ENCODE results near the gene EPB42. TPM values are rescaled to one million over a fixed set of nuclear protein-coding genes. Genes with fewer than 3 reads are reported as not detected.

The EPB42 gene
- total and polyA plus RNA-seq, 8 donors: 1.3 TPM; not detected in 7

- Histone ChIP-seq H3K27me3 (no peaks in the 10 kb centered on the region), H3K4me1 (peaks cover 0 to 5% (median 2%) of the 10 kb centered on the region in 4 donors), H3K4me3 (no peak overlapping the region), H3K27ac (no peak overlapping the region), H3K36me3 (no peaks in the 10 kb centered on the region), H3K9me3 (no peaks in the 10 kb centered on the region)
- WGBS, 5 donors: 84 to 88% (median 87%) methylated on average over 8 of the region's 8 CpGs
- no peak for DNase-seq
- TF ChIP-seq POLR2A (IDR thresholded peaks at IDR 0.05) (no peak), CTCF (IDR thresholded peaks at IDR 0.05) (no peak), EP300 (IDR thresholded peaks at IDR 0.05) (no peak)
- intact Hi-C loops (cut with DNase I; ENCODE audit: low total_unique reads): no loop called here
These were observed 30.5 kb upstream of the EPB42 start for GRCh38 chr15:43251185-43251870.

GRCh38 chr15:43250785-43251184 lies 30.0 kb upstream of the EPB42 start:
- no peak for TF ChIP-seq POLR2AphosphoS5 (IDR thresholded peaks at IDR 0.05)
- TF ChIP-seq CTCF (IDR thresholded peaks at IDR 0.05): no peak
- no peak for TF ChIP-seq EP300 (IDR thresholded peaks at IDR 0.05)
- TF ChIP-seq POLR2A (IDR thresholded peaks at IDR 0.05): no peak
- no peaks in the 10 kb centered on the region for H3K9me3 ChIP-seq
- no peak for DNase-seq
- intact Hi-C loops (cut with DNase I; ENCODE audit: low total_unique reads): no loop called here
- H3K27ac ChIP-seq: no peak overlapping the region
- H3K4me1 ChIP-seq: peaks cover 0 to 5% (median 2%) of the 10 kb centered on the region in 4 donors
- no peaks in the 10 kb centered on the region for H3K36me3 ChIP-seq
- 63 to 85% (median 79%) methylated on average over 2 of the region's 2 CpGs for WGBS, 5 donors
- no peaks in the 10 kb centered on the region for H3K27me3 ChIP-seq
- H3K4me3 ChIP-seq: no peak overlapping the region

- H3K36me3 ChIP-seq: no peaks in the 10 kb centered on the region
- H3K9me3 ChIP-seq: no peaks in the 10 kb centered on the region
- no peak for DNase-seq
- no peak for TF ChIP-seq EP300 (IDR thresholded peaks at IDR 0.05)
- no peak for TF ChIP-seq POLR2A (IDR thresholded peaks at IDR 0.05)
- TF ChIP-seq CTCF (IDR thresholded peaks at IDR 0.05): no peak
- no peak overlapping the region for H3K27ac ChIP-seq
- H3K4me3 ChIP-seq: no peak overlapping the region
- intact Hi-C loops (cut with DNase I; ENCODE audit: low total_unique reads): no loop called here
- 51 to 66% (median 59%) methylated on average over 5 of the region's 5 CpGs for WGBS, 5 donors
- peaks cover 0 to 5% (median 2%) of the 10 kb centered on the region in 4 donors for H3K4me1 ChIP-seq
- no peaks in the 10 kb centered on the region for H3K27me3 ChIP-seq
These were observed 28.9 kb upstream of the EPB42 start for GRCh38 chr15:43249699-43250203.

GRCh38 chr15:43249236-43249635 lies 28.4 kb upstream of the EPB42 start:
- no peak overlapping the region for H3K27ac ChIP-seq
- H3K4me3 ChIP-seq: no peak overlapping the region
- WGBS, 5 donors: 72 to 89% (median 80%) methylated on average over 2 of the region's 2 CpGs
- intact Hi-C loops (cut with DNase I; ENCODE audit: low total_unique reads): no loop called here
- no peak for DNase-seq
- no peaks in the 10 kb centered on the region for H3K27me3 ChIP-seq
- H3K9me3 ChIP-seq: no peaks in the 10 kb centered on the region
- no peak for TF ChIP-seq CTCF (IDR thresholded peaks at IDR 0.05)
- TF ChIP-seq POLR2AphosphoS5 (IDR thresholded peaks at IDR 0.05): no peak
- TF ChIP-seq EP300 (IDR thresholded peaks at IDR 0.05): no peak
- TF ChIP-seq POLR2A (IDR thresholded peaks at IDR 0.05): no peak
- peaks cover 0 to 5% (median 2%) of the 10 kb centered on the region in 4 donors for H3K4me1 ChIP-seq
- H3K36me3 ChIP-seq: no peaks in the 10 kb centered on the region

Data from stomach (tissue), 9 donors.